Progenitor cell of endocrine pancreas (in vitro differentiated cells): ENCODE results near the gene LRRTM3. TPM values are rescaled to one million over a fixed set of nuclear protein-coding genes. Genes with fewer than 3 reads are reported as not detected.

Source experiments
- DNase-seq: peaks from one replicate; pipeline ENCODE4 v3.0.0; 2021; ENCODE audit warnings: low spot score; ENCODE audit not compliant: unreplicated experiment
- H3K27ac Mint-ChIP-seq: 2 replicates; pipeline ENCODE4 v1.8.0; 2021; ENCODE audit warnings: mild to moderate bottlenecking, moderate library complexity, mixed read lengths
- H3K27me3 Mint-ChIP-seq: 2 replicates; pipeline ENCODE4 v1.8.0; 2021; ENCODE audit warnings: mixed read lengths
- H3K36me3 Mint-ChIP-seq: 2 replicates; pipeline ENCODE4 v1.8.0; 2022; ENCODE audit warnings: mixed read lengths; ENCODE audit not compliant: insufficient read depth
- H3K4me1 Mint-ChIP-seq: 2 replicates; pipeline ENCODE4 v1.8.0; 2021; ENCODE audit warnings: low read depth, mixed read lengths
- H3K4me3 Mint-ChIP-seq: 2 replicates; pipeline ENCODE4 v1.8.0; 2021; ENCODE audit warnings: low read depth, mild to moderate bottlenecking, moderate library complexity, mixed read lengths
- H3K9me3 Mint-ChIP-seq: 2 replicates; pipeline ENCODE4 v1.8.0; 2021; ENCODE audit warnings: low read depth, mixed read lengths
- CTCF ChIP-seq: fragments of 200-600 bp; sonication (generic); IDR thresholded peaks from one replicate; pipeline ENCODE4 v1.5.0; 2021; ENCODE audit warnings: antibody characterized with exemption, mild to moderate bottlenecking; ENCODE audit not compliant: unreplicated experiment
- total RNA-seq: library from RNA; stranded (reverse); gene quantifications from 2 replicates; pipeline ENCODE4 v1.2.1, GENCODE V29; 2021

LRRTM3 gene
- total RNA-seq, 1 donor from 2014 or later: not detected

GRCh38 chr10:67095531-67095930 is 169.7 kb downstream of the LRRTM3 start:
- H3K27ac Mint-ChIP-seq: no peak overlapping the region
- no peaks in the 10 kb centered on the region for H3K27me3 Mint-ChIP-seq
- no peak for TF ChIP-seq CTCF
- no peak overlapping the region for H3K4me3 Mint-ChIP-seq
- no peaks in the 10 kb centered on the region for H3K36me3 Mint-ChIP-seq
- DNase-seq: no peak
- no peaks in the 10 kb centered on the region for H3K9me3 Mint-ChIP-seq
- H3K4me1 Mint-ChIP-seq: peaks cover 5% of the 10 kb centered on the region

GRCh38 chr10:67098461-67098860 is 172.6 kb downstream of the LRRTM3 start:
- Mint-ChIP-seq H3K4me1 (peaks cover 5% of the 10 kb centered on the region), H3K4me3 (no peak overlapping the region), H3K9me3 (no peaks in the 10 kb centered on the region), H3K27ac (no peak overlapping the region), H3K36me3 (no peaks in the 10 kb centered on the region), H3K27me3 (no peaks in the 10 kb centered on the region)
- no peak for DNase-seq
- no peak for TF ChIP-seq CTCF

GRCh38 chr10:67100951-67101350 is 175.1 kb downstream of the LRRTM3 start:
- TF ChIP-seq CTCF: no peak
- no peak overlapping the region for H3K27ac Mint-ChIP-seq
- DNase-seq: no peak
- no peaks in the 10 kb centered on the region for H3K36me3 Mint-ChIP-seq
- no peaks in the 10 kb centered on the region for H3K9me3 Mint-ChIP-seq
- H3K4me1 Mint-ChIP-seq: peaks cover 5% of the 10 kb centered on the region
- H3K27me3 Mint-ChIP-seq: no peaks in the 10 kb centered on the region
- no peak overlapping the region for H3K4me3 Mint-ChIP-seq

- DNase-seq: no peak
- TF ChIP-seq CTCF: no peak
- H3K27ac Mint-ChIP-seq: no peak overlapping the region
- H3K9me3 Mint-ChIP-seq: no peaks in the 10 kb centered on the region
- H3K4me3 Mint-ChIP-seq: no peak overlapping the region
- no peaks in the 10 kb centered on the region for H3K36me3 Mint-ChIP-seq
- peaks cover 2% of the 10 kb centered on the region for H3K4me1 Mint-ChIP-seq
- H3K27me3 Mint-ChIP-seq: no peaks in the 10 kb centered on the region
Observed at GRCh38 chr10:67107670-67108069, 181.8 kb downstream of the LRRTM3 start.

- no peaks in the 10 kb centered on the region for H3K9me3 Mint-ChIP-seq
- H3K4me3 Mint-ChIP-seq: no peak overlapping the region
- H3K27ac Mint-ChIP-seq: no peak overlapping the region
- no peaks in the 10 kb centered on the region for H3K27me3 Mint-ChIP-seq
- no peak for DNase-seq
- TF ChIP-seq CTCF: no peak
- no peaks in the 10 kb centered on the region for H3K36me3 Mint-ChIP-seq
- H3K4me1 Mint-ChIP-seq: peaks cover 13% of the 10 kb centered on the region
Observed at GRCh38 chr10:67110286-67110685, 184.4 kb downstream of the LRRTM3 start.
